IMR-90 (cell line): ENCODE results near the gene GBX2. TPM values are rescaled to one million over a fixed set of nuclear protein-coding genes. Genes with fewer than 3 reads are reported as not detected.

Source experiments
- ATAC-seq: fragments of 200-7000 bp; cut with Tn5 transposase; 2 replicates; pipeline ENCODE4 v1.9.1; 2020; ENCODE audit warnings: low read depth, mild to moderate bottlenecking, moderate library complexity
- BruUV-seq: library from RNA; stranded (reverse); fragments of 400-500 nt; replicated peaks from 2 replicates; lab custom pipeline; 2021; lab: Mats Ljungman, UMichigan
- CTCF ChIA-PET: fragments of 300-600 bp; formaldehyde crosslinking; extraction: SDS; loops from one replicate; lab custom pipeline; 2021; ENCODE audit warnings: antibody characterized with exemption; lab: Yijun Ruan, JAX
- POLR2A ChIA-PET: fragments of 300-600 bp; sonication (Branson Sonifier 250); formaldehyde crosslinking; loops from one replicate; lab custom pipeline; 2022; ENCODE audit warnings: antibody characterized with exemption; ENCODE audit not compliant: unreplicated experiment; lab: Charles Lee
- DNase-seq: peaks from one replicate; pipeline ENCODE4 v3.0.0; 2013
- H2AFZ ChIP-seq: replicated peaks from 2 replicates; pipeline ENCODE3; 2013; ENCODE audit warnings: low read length, mild to moderate bottlenecking; ENCODE audit not compliant: poor library complexity
- H2AK5ac ChIP-seq: 2 replicates; pipeline ENCODE4 v1.6.1; 2013; ENCODE audit warnings: low read depth, low read length, inconsistent platforms
- H2AK9ac ChIP-seq: replicated peaks from 2 replicates; pipeline ENCODE3; 2013; ENCODE audit warnings: mild to moderate bottlenecking, low read depth, low read length, moderate library complexity; ENCODE audit not compliant: poor library complexity
- H2BK120ac ChIP-seq: 2 replicates; pipeline ENCODE4 v1.6.1; 2013; ENCODE audit warnings: low read depth, low read length, inconsistent platforms
- H2BK15ac ChIP-seq: 3 replicates; pipeline ENCODE4 v1.6.1; 2013; ENCODE audit warnings: low read depth, low read length, inconsistent platforms
- H2BK20ac ChIP-seq: 2 replicates; pipeline ENCODE4 v1.6.1; 2013; ENCODE audit warnings: low read depth, mild to moderate bottlenecking, inconsistent platforms, low read length, moderate library complexity
- H2BK5ac ChIP-seq: 2 replicates; pipeline ENCODE4 v1.6.1; 2013; ENCODE audit warnings: mild to moderate bottlenecking, low read depth, low read length, inconsistent platforms; ENCODE audit not compliant: poor library complexity, severe bottlenecking
- H3K14ac ChIP-seq: replicated peaks from 2 replicates; pipeline ENCODE4 v1.6.1; 2013; ENCODE audit warnings: low read depth, low read length, inconsistent platforms
- H3K18ac ChIP-seq: 2 replicates; pipeline ENCODE4 v1.6.1; 2013; ENCODE audit warnings: low read depth, low read length, control low read depth
- H3K23ac ChIP-seq: 2 replicates; pipeline ENCODE4 v1.6.1; 2013; ENCODE audit warnings: low read depth, low read length, inconsistent platforms
- H3K27ac ChIP-seq: 2 replicates; pipeline ENCODE4 v1.5.1; 2013; ENCODE audit warnings: mild to moderate bottlenecking, control low read depth, low read length; ENCODE audit not compliant: insufficient read depth
- H3K27me3 ChIP-seq: 2 replicates; pipeline ENCODE4 v1.6.1; 2013; ENCODE audit warnings: low read length; ENCODE audit not compliant: control insufficient read depth, insufficient read depth
- H3K36me3 ChIP-seq: 2 replicates; pipeline ENCODE4 v1.6.1; 2013; ENCODE audit warnings: low read length, mixed read lengths; ENCODE audit not compliant: control insufficient read depth, insufficient read depth
- H3K4ac ChIP-seq: 2 replicates; pipeline ENCODE4 v1.6.1; 2013; ENCODE audit warnings: low read depth, low read length, inconsistent platforms
- H3K4me1 ChIP-seq: 2 replicates; pipeline ENCODE4 v1.6.1; 2013; ENCODE audit warnings: low read length, mixed read lengths; ENCODE audit not compliant: control insufficient read depth, insufficient read depth
- H3K4me2 ChIP-seq: 2 replicates; pipeline ENCODE4 v1.6.1; 2013; ENCODE audit warnings: low read depth, mild to moderate bottlenecking, control low read depth, low read length, moderate library complexity
- H3K4me3 ChIP-seq: 2 replicates; pipeline ENCODE4 v1.5.1; 2013; ENCODE audit warnings: low read depth, mild to moderate bottlenecking, control low read depth, low read length, moderate library complexity; ENCODE audit not compliant: insufficient read depth
- H3K56ac ChIP-seq: 2 replicates; pipeline ENCODE4 v1.6.1; 2013; ENCODE audit warnings: low read length, inconsistent platforms; ENCODE audit not compliant: insufficient read depth; ENCODE audit errors: extremely low read depth
- H3K79me1 ChIP-seq, 2 experiments: 2 replicates each; pipeline ENCODE4 v1.6.1; 2013; ENCODE audit warnings: low read length in 2 of 2, inconsistent platforms in 1 of 2, low read depth in 1 of 2
- H3K9ac ChIP-seq: 2 replicates; pipeline ENCODE4 v1.6.1; 2013; ENCODE audit warnings: low read depth, low read length, control low read depth
- H3K9me1 ChIP-seq: 2 replicates; pipeline ENCODE4 v1.6.1; 2013; ENCODE audit warnings: low read length, inconsistent platforms; ENCODE audit not compliant: insufficient read depth
- H3K9me3 ChIP-seq: 2 replicates; pipeline ENCODE4 v1.6.1; 2013; ENCODE audit warnings: low read length; ENCODE audit not compliant: control insufficient read depth, insufficient read depth
- H4K20me1 ChIP-seq: 2 replicates; pipeline ENCODE4 v1.6.1; 2013; ENCODE audit warnings: low read length, inconsistent platforms; ENCODE audit not compliant: insufficient read depth
- H4K5ac ChIP-seq: 2 replicates; pipeline ENCODE4 v1.6.1; 2013; ENCODE audit warnings: mild to moderate bottlenecking, low read depth, low read length, control low read depth
- H4K8ac ChIP-seq, 2 experiments: 2 replicates each; pipeline ENCODE4 v1.6.1; 2013; ENCODE audit warnings: low read depth in 2 of 2, low read length in 2 of 2, control low read depth in 1 of 2, inconsistent platforms in 1 of 2
- H4K91ac ChIP-seq: 2 replicates; pipeline ENCODE4 v1.6.1; 2013; ENCODE audit warnings: low read depth, low read length, inconsistent platforms; ENCODE audit not compliant: insufficient read depth
- ELK1 ChIP-seq: fragments of 150-350 bp; IDR thresholded peaks from 2 replicates; pipeline ENCODE4 v1.6.1; 2016; ENCODE audit warnings: low read depth, mild to moderate bottlenecking, low read length, moderate library complexity, borderline replicate concordance
- FOS ChIP-seq: fragments of 150-350 bp; IDR thresholded peaks from 2 replicates; pipeline ENCODE4 v1.6.1; 2016; ENCODE audit warnings: low read depth, low read length
- MAFK ChIP-seq: IDR thresholded peaks from 2 replicates; pipeline ENCODE4 v1.6.1; 2012; ENCODE audit warnings: low read depth, low read length, improper control_type of control experiment
- SMC3 ChIP-seq: fragments of 150-350 bp; IDR thresholded peaks from 2 replicates; pipeline ENCODE4 v1.6.1; 2016; ENCODE audit warnings: low read depth, mild to moderate bottlenecking, antibody characterized with exemption, low read length, moderate library complexity
- WGBS, 2 experiments: methylation state at CpG; one replicate each; pipeline versions ENCODE4 v1.1.5 to v1.1.7; 2013; ENCODE audit warnings: missing lambda C conversion rate in 2 of 2; ENCODE audit not compliant: insufficient read length in 1 of 2; ENCODE audit errors: extremely low coverage in 2 of 2; 5-methylcytosine and 5-hydroxymethylcytosine counted together
- dilution Hi-C: fragments of 300-500 bp; cut with HindIII; formaldehyde crosslinking; loops from one replicate; pipeline ENCODE4 v1.14.3; 2018; ENCODE audit warnings: low sequenced_read_pairs; ENCODE audit not compliant: unreplicated experiment
- in situ Hi-C: fragments of 300-500 bp; cut with MboI; formaldehyde crosslinking; loops from 3 replicates; pipeline ENCODE4 v1.14.3; 2019; ENCODE audit warnings: low sequenced_read_pairs, inconsistent platforms, mixed read lengths
- intact Hi-C: fragments of 100-400 bp; cut with micrococcal nuclease; formaldehyde crosslinking; loops from 2 replicates; pipeline ENCODE4 v1.10.0; 2022
- polyA plus RNA-seq, 3 experiments: library from polyadenylated mRNA; depleted of rRNA; stranded (reverse); fragments of >200 nt; gene quantifications; 2 replicates each; pipeline ENCODE4 v1.2.3, GENCODE V29; 2012; ENCODE audit warnings: low replicate concordance in 1 of 3
- total RNA-seq: library from RNA; depleted of rRNA; stranded (reverse); fragments of >200 nt; gene quantifications from 2 replicates; pipeline ENCODE4 v1.2.3, GENCODE V29; 2012

GBX2 gene
- total and polyA plus RNA-seq, 2 of the 4 experiments (the other 2 are of a cell fraction), result 0.10 TPM; not detected in 1

GRCh38 chr2:236215761-236216333 is 47.7 kb upstream of the GBX2 start:
- Histone ChIP-seq H3K27me3 (peaks cover 20% of the 10 kb centered on the region), H3K14ac (no peak overlapping the region), H2AK9ac (no peak overlapping the region), H3K4ac (no peak overlapping the region), H3K79me1 (no peaks in the 10 kb centered on the region), H3K18ac (no peak overlapping the region), H4K91ac (no peak overlapping the region), H3K4me1 (no peaks in the 10 kb centered on the region), H3K23ac (no peak overlapping the region), H2AFZ (no peak overlapping the region), H3K9me1 (no peaks in the 10 kb centered on the region), H2BK20ac (no peak overlapping the region), H4K5ac (no peak overlapping the region), H3K9me3 (no peaks in the 10 kb centered on the region; the same call in 1 of the 2 replicates), H3K4me2 (no peak overlapping the region), H3K27ac (no peak overlapping the region), H3K56ac (no peak overlapping the region), H2BK120ac (no peak overlapping the region), H2AK5ac (no peak overlapping the region), H4K20me1 (no peaks in the 10 kb centered on the region), H3K36me3 (no peaks in the 10 kb centered on the region), H4K8ac (no peak overlapping the region), H3K9ac (no peak overlapping the region), H2BK15ac (no peak overlapping the region), H2BK5ac (no peak overlapping the region), H3K4me3 (no peak overlapping the region)
- intact Hi-C loops, result no loop called here
- no TSS peak for BruUV-seq
- no peak for DNase-seq
- CTCF ChIA-PET, result no interaction called here
- no peak for TF ChIP-seq ELK1
- TF ChIP-seq SMC3, result no peak
- TF ChIP-seq FOS, result no peak
- no peak for TF ChIP-seq MAFK
- in situ Hi-C loops, result no loop called here
- 68% methylated on average over 11 of the region's 12 CpGs; no CpG with 5 or more reads in 1 of the 2 experiments for WGBS, 2 experiments
- ATAC-seq, result no peak
- POLR2A ChIA-PET, result no interaction called here
- dilution Hi-C loops, result no loop called here
